GM12864 (cell line): ENCODE results near the gene GRK4.

Experiments used
- DNase-seq: peaks from one replicate; pipeline ENCODE4 v3.0.0-alpha.2; 2011; ENCODE audit warnings: low read depth
- H3K4me3 ChIP-seq: 2 replicates; pipeline ENCODE4 v1.5.1; 2011; ENCODE audit warnings: mild to moderate bottlenecking, low read depth, low read length, control low read depth
- TF ChIP-seq, protein P1 (sequence below): IDR thresholded peaks from 2 replicates; pipeline ENCODE4 v1.5.1; 2011; ENCODE audit warnings: low read depth, mild to moderate bottlenecking, moderate library complexity, low read length, control low read depth, inconsistent platforms; ENCODE audit errors: missing control alignments

The GRK4 gene

DNA sequence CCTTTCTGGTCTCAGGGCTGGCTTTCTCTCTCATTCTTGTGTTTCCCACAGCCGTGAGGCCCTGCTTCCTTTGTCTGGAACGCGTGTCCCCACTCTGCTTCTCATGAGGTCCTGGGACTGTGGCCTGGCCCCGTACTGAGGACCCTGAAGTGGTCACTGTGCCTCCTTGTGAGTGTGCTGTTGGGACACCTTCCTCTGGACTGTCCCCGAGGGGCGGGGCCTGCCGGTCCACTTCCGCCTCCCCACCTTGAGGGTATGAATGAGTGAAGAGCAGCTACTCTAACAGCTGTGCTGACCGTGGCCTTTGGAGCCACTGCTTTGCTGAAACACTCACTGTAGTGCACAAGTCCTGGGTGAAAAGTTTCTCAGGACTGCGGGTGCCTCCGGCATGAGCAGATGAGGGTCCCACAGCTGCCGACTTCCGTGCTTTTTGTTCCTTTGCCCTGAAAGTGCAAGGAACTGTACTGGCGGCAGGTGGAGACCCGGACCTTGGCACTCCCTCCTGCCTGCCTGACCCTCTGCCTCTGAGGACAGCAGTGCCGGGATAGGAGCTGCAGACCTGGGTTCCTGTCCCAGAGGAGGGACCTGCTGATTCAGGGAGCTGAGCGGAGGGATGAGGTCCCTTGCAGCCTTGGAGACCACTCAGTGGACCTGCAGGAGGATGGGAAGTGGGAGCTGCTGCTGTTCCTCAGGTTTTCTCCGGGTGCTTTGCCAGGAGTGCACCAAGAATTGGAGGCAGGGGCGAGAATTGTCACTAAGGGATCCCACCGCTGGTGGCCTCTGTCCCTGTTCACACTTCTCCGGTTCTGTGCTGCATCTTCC is 73.0 kb downstream of the GRK4 start:
- no peak overlapping the region for H3K4me3 ChIP-seq
- no peak for DNase-seq
- TF ChIP-seq, protein P1, sequence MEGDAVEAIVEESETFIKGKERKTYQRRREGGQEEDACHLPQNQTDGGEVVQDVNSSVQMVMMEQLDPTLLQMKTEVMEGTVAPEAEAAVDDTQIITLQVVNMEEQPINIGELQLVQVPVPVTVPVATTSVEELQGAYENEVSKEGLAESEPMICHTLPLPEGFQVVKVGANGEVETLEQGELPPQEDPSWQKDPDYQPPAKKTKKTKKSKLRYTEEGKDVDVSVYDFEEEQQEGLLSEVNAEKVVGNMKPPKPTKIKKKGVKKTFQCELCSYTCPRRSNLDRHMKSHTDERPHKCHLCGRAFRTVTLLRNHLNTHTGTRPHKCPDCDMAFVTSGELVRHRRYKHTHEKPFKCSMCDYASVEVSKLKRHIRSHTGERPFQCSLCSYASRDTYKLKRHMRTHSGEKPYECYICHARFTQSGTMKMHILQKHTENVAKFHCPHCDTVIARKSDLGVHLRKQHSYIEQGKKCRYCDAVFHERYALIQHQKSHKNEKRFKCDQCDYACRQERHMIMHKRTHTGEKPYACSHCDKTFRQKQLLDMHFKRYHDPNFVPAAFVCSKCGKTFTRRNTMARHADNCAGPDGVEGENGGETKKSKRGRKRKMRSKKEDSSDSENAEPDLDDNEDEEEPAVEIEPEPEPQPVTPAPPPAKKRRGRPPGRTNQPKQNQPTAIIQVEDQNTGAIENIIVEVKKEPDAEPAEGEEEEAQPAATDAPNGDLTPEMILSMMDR = no peak

- DNase-seq = no peak
- TF ChIP-seq, protein P1 = no peak
Observed at GRCh38 chr4:3037957-3038461, 74.6 kb downstream of the GRK4 start.

DNA sequence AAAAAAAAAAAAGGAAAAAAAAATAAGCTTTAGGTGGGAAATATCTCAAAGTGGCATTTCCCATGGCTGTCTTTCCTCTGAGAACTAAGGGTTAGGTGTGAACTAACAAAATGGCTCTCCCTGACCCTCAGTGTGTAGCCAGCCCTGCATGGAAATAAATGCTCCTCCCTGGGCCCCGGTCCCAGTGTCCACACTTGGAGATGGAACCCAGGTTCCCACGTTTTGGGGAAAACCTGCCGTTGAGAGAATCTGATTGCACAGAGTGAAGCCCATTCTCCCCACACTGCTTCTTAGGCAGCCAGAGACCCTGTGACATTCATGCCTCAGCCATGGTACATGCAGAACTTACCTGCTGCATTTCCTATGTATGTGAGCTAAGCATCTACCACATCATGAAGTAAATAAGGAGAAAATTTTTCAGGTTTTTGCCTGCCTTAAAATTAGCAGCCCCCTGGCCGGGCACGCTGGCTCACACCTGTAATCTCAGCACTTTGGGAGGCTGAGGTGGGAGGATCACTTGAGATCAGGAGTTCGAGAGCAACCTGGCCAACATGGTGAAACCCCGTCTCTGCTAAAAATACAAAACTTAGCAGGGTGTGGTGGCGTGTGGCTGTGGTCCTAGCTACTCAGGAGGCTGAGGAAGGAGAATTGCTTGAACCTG is 76.5 kb downstream of the GRK4 start:
- no peak for DNase-seq
- H3K4me3 ChIP-seq = no peak overlapping the region
- TF ChIP-seq, protein P1 = no peak

More at GRCh38 chr4:3037957-3038461, 74.6 kb downstream of the GRK4 start:
- H3K4me3 ChIP-seq = no peak overlapping the region

GRCh38 chr4:3040452-3041191 is 77.3 kb downstream of the GRK4 start:
- TF ChIP-seq, protein P1 = no peak
- DNase-seq = peak; percentile 36
- peak overlapping the region; percentile 61 for H3K4me3 ChIP-seq

DNA sequence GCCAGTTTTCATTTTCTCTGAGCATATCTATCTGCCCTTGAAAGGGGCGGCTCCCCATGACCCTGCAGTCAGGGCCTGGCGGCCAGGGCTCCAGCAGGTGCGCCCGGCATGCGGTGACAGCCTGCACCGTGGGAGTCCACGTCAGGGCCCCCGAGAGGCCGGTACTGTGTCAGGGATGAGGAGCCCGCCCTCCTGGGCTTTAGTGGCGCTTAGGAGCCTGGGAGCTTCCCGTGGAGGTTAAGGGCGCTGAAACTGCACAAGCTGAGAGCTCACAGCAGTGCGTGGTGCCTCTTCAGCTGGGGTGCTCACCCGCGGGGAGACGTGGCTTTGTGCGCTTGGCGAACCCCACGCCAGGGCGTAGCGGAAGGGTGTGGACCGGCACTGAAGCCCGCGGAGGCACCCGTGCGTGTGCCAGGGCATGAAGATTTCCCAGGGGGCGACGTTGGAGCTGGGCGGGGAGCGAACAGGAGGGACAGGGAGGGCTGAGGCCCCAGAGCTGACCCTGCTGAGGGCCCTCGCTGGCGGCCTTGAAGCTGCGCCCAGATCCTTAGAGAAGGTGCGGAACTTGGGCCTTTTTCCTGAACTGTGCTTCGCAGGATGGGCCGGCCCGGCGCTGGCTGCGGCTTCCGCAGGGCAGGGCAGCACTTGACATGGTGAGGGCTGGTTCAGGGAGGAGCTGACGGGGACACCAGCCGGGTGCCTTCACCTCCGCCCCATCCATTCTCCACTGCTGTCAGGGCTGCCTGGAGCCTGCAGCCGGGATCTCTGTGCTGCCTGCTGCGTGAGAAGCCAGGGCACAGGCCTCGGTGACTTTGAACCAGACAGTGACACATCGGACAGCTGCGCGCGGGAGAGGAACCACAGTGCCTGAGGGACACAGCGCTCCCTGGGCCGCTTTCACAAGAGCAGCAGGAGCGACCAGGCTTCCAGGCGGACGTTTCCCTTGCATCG is 78.1 kb downstream of the GRK4 start:
- peak overlapping the region; percentile 61 for H3K4me3 ChIP-seq
- TF ChIP-seq, protein P1 = no peak
- DNase-seq = no peak

GRCh38 chr4:3042226-3042625 is 78.9 kb downstream of the GRK4 start:
- DNase-seq = no peak
- H3K4me3 ChIP-seq = peak overlapping the region; percentile 61
- TF ChIP-seq, protein P1 = no peak
